NCI-H510A (cell line): ENCODE data around the gene TMEM52B.
"Not testable (repeated sequence)": the region's sequence is repeated elsewhere in the genome, so short reads cannot be mapped to it uniquely, and the experiment has no call there.

Experiments used
- DNase-seq: peaks from one replicate; lab custom pipeline; 2025; lab: John Stamatoyannopoulos, UW

Gene TMEM52B

GRCh38 chr12:10211940-10212738 is 33.3 kb downstream of the TMEM52B start:
- peak; percentile 80 for DNase-seq

GRCh38 chr12:10212739-10213131 is 33.9 kb downstream of the TMEM52B start, which contains the start of gene GABARAPL1:
GABARAPL1 (plus strand) TSS chr12:10212877; CDS start chr12:10213130, 253 bp downstream.
- DNase-seq = peak; percentile 38

GRCh38 chr12:10213168-10214135 is 34.6 kb downstream of the TMEM52B start:
- peak; percentile 32 for DNase-seq

- DNase-seq = no peak
These were observed 35.5 kb downstream of the TMEM52B start for GRCh38 chr12:10214136-10214894.

- no peak for DNase-seq
These were observed 36.0 kb downstream of the TMEM52B start for GRCh38 chr12:10214895-10215267.

- no peak for DNase-seq
These were observed 36.6 kb downstream of the TMEM52B start for GRCh38 chr12:10215436-10215835.

GRCh38 chr12:10215946-10216345 is 37.1 kb downstream of the TMEM52B start:
- not testable (repeated sequence) for DNase-seq

- DNase-seq = no peak
These were observed 39.2 kb downstream of the TMEM52B start for GRCh38 chr12:10218021-10218420.

- no peak for DNase-seq
These were observed 41.7 kb downstream of the TMEM52B start for GRCh38 chr12:10220398-10221077.

- DNase-seq = no peak
These were observed 43.0 kb downstream of the TMEM52B start for GRCh38 chr12:10221846-10222245.

- no peak for DNase-seq
These were observed 44.4 kb downstream of the TMEM52B start for GRCh38 chr12:10223208-10223607.

- not testable (repeated sequence) for DNase-seq
These were observed 46.6 kb downstream of the TMEM52B start for GRCh38 chr12:10225426-10225825.

- DNase-seq = no peak
These were observed 47.3 kb downstream of the TMEM52B start for GRCh38 chr12:10226086-10226485.

GRCh38 chr12:10226731-10227130 is 47.9 kb downstream of the TMEM52B start:
- DNase-seq = no peak

GRCh38 chr12:10227648-10228047 is 48.8 kb downstream of the TMEM52B start:
- DNase-seq = no peak

- DNase-seq = no peak
These were observed 55.7 kb downstream of the TMEM52B start for GRCh38 chr12:10234562-10234961.

- DNase-seq = no peak
These were observed 57.2 kb downstream of the TMEM52B start for GRCh38 chr12:10235761-10236631.

- no peak for DNase-seq
These were observed 57.9 kb downstream of the TMEM52B start for GRCh38 chr12:10236720-10237119.

GRCh38 chr12:10238526-10238925 is 59.7 kb downstream of the TMEM52B start:
- no peak for DNase-seq

GRCh38 chr12:10241290-10241689 is 62.5 kb downstream of the TMEM52B start:
- DNase-seq = no peak
